Activated T-cell treated with anti-CD3 and anti-CD28 coated beads, Interleukin-2, amount 50 U/mL, for 4 hours (primary cell): ENCODE data around the gene PPP1R12B. TPM values are rescaled to one million over a fixed set of nuclear protein-coding genes. Genes with fewer than 3 reads are reported as not detected.
"Not testable (repeated sequence)": the region's sequence is repeated elsewhere in the genome, so short reads cannot be mapped to it uniquely, and the experiment has no call there.

Source experiments
- ATAC-seq, 2 donors: fragments of 200-7000 bp; cut with Tn5 transposase; one replicate each; pipeline ENCODE4 v1.10.0; 2021
- DNase-seq: peaks from one replicate; pipeline ENCODE4 v3.0.0-alpha.2; 2020
- H3K27me3 Mint-ChIP-seq: one replicate; pipeline ENCODE4 v1.8.0; 2021; ENCODE audit warnings: low read depth, mixed read lengths
- H3K36me3 Mint-ChIP-seq: one replicate; pipeline ENCODE4 v1.8.0; 2022; ENCODE audit warnings: mixed read lengths; ENCODE audit not compliant: insufficient read depth
- H3K4me1 Mint-ChIP-seq: one replicate; pipeline ENCODE4 v1.8.0; 2021; ENCODE audit warnings: low read depth, mixed read lengths
- H3K4me3 Mint-ChIP-seq: one replicate; pipeline ENCODE4 v1.8.0; 2021; ENCODE audit warnings: mild to moderate bottlenecking, moderate library complexity, mixed read lengths
- H3K9me3 Mint-ChIP-seq: one replicate; pipeline ENCODE4 v1.8.0; 2021; ENCODE audit warnings: mixed read lengths
- total RNA-seq, 3 donors: library from RNA; stranded (reverse); gene quantifications; one replicate each; pipeline ENCODE4 v1.2.1, GENCODE V29; 2021

PPP1R12B gene
- total RNA-seq, 3 donors from 2014 or later = 4.7 to 8.1 (median 5.4) TPM

DNA sequence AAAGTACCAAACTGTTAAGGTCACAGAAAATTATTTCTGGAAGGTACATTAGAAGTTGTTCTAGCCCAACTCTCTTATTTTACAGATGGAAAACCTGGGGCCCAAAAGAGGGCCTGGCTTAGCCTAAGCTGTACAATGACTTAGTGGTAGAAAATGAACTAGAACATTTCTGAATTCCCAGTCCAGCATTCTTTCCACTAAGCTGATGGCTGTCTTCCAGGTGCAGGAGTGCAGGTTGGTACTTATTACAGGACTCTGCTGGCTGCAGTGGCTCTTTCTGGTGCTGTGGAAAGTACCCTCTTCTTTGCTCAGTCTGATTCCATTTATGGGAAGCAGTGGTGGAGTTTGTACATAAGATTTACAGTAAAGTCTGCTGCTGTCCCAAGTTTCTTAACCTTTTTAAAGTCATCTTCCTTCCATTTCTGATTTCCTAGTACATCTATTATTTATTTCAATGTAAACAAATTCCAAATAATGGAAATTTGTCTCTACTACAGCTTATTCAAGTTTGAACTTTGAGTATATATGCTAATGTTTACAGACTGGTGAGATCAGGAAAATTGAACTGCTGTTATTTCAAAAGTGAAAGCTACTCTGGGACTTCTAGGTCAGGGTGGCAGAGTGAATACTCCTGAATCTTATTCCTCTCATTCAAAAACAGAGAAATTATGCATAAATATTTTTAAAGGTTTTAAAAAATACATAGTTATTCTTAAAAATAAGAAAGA is 171.8 kb downstream of the PPP1R12B start:
- not testable (repeated sequence) for H3K27me3 Mint-ChIP-seq

GRCh38 chr1:202520857-202521216 is 172.3 kb downstream of the PPP1R12B start:
- not testable (repeated sequence) for H3K9me3 Mint-ChIP-seq, DNase-seq, H3K4me1 Mint-ChIP-seq, H3K27me3 Mint-ChIP-seq, H3K4me3 Mint-ChIP-seq, ATAC-seq
- peaks cover 24% of the 10 kb centered on the region for H3K36me3 Mint-ChIP-seq

More for the DNA sequence above, 171.8 kb downstream of the PPP1R12B start:
- ATAC-seq, H3K4me3 Mint-ChIP-seq, DNase-seq, H3K4me1 Mint-ChIP-seq, H3K9me3 Mint-ChIP-seq: not testable (repeated sequence)
- peaks cover 26% of the 10 kb centered on the region for H3K36me3 Mint-ChIP-seq

DNA sequence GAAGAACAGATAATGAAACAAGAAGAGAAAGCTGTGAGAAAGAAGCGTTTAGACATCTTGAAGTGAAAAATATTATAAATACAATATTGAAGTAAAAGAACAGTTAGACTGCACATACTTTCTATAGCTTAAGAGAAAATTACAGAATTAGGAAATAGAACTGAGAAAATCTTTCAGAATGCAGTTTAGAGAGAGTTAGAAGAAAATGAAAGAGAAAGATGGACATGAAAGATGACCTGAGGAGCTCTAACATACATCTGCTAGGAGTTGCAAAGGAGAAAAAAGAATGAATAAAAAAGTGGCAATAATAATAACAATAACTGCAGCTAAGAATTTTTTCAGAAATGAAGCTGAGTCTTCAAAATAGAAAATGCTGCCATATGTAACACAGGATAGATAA is 173.0 kb downstream of the PPP1R12B start:
- not testable (repeated sequence) for DNase-seq, H3K27me3 Mint-ChIP-seq, H3K4me3 Mint-ChIP-seq, H3K9me3 Mint-ChIP-seq, ATAC-seq, H3K4me1 Mint-ChIP-seq
- H3K36me3 Mint-ChIP-seq = peaks cover 20% of the 10 kb centered on the region

GRCh38 chr1:202521886-202522285 is 173.4 kb downstream of the PPP1R12B start:
- H3K36me3 Mint-ChIP-seq = peaks cover 20% of the 10 kb centered on the region
- ATAC-seq (no peak), DNase-seq (no peak)
- no peak overlapping the region for H3K4me3 Mint-ChIP-seq
- H3K27me3 Mint-ChIP-seq = no peaks in the 10 kb centered on the region
- no peaks in the 10 kb centered on the region for H3K4me1 Mint-ChIP-seq
- H3K9me3 Mint-ChIP-seq = no peaks in the 10 kb centered on the region

DNA sequence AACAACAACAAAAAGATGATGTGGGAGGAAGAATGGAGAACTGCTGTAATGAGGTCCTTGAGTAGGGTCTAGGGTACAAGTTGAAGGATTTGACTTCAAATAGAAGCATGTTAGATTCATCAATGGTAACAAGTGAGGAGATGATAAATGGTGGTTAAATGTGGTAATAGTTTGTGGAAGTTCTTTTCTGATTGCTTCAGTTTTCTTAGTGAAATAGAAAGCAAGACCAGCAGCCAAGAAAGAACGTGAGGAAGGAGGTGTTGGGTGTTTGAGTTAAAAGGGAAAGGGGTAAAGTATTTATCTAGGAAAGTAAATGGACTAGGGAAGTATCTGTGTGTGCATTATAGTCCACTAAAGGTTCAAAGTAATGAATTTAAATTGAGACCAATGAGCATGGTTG is 177.6 kb downstream of the PPP1R12B start:
- H3K36me3 Mint-ChIP-seq = peaks cover 13% of the 10 kb centered on the region
- not testable (repeated sequence) for H3K4me1 Mint-ChIP-seq, DNase-seq, H3K27me3 Mint-ChIP-seq, ATAC-seq, H3K9me3 Mint-ChIP-seq, H3K4me3 Mint-ChIP-seq

DNA sequence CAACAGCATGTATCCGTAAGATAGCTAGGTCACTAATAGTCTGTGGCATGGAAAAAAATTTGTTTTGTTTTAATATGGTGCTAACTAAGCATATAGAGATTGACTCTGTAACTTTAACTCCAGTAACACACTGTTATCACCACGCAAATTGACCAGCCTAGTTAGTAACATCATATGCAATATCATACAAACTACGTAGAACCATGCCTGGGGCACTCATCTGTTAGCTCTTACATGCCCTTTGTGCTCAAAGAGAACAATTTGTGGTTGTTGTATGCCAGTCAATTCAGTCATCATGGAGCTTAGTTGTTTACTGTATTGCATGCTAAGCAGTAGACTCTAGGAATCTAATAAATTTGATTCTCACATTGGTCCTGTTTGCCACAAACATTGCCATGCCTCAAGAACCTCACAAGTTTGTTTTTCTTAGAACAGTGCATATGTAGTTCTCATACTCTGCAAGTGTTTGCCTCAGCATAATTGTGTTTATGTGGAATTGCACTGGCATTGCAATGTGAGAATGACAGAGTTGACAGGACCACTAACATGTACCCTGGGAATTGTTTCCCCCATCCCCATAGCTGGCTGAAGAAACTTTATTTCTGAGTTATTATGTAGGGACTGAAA is 179.7 kb downstream of the PPP1R12B start:
- not testable (repeated sequence) for H3K4me3 Mint-ChIP-seq, H3K36me3 Mint-ChIP-seq, H3K9me3 Mint-ChIP-seq, H3K27me3 Mint-ChIP-seq, DNase-seq, ATAC-seq, H3K4me1 Mint-ChIP-seq

GRCh38 chr1:202530686-202531085 is 182.2 kb downstream of the PPP1R12B start:
- H3K27me3 Mint-ChIP-seq, H3K36me3 Mint-ChIP-seq, DNase-seq, ATAC-seq, H3K4me1 Mint-ChIP-seq, H3K9me3 Mint-ChIP-seq, H3K4me3 Mint-ChIP-seq: not testable (repeated sequence)

- H3K9me3 Mint-ChIP-seq = no peaks in the 10 kb centered on the region
- DNase-seq = no peak
- H3K27me3 Mint-ChIP-seq = no peaks in the 10 kb centered on the region
- H3K4me1 Mint-ChIP-seq = peaks cover 1% of the 10 kb centered on the region
- H3K4me3 Mint-ChIP-seq = no peak overlapping the region
- ATAC-seq = no peak
- H3K36me3 Mint-ChIP-seq = no peaks in the 10 kb centered on the region
These were observed 182.9 kb downstream of the PPP1R12B start for GRCh38 chr1:202531472-202531811.

DNA sequence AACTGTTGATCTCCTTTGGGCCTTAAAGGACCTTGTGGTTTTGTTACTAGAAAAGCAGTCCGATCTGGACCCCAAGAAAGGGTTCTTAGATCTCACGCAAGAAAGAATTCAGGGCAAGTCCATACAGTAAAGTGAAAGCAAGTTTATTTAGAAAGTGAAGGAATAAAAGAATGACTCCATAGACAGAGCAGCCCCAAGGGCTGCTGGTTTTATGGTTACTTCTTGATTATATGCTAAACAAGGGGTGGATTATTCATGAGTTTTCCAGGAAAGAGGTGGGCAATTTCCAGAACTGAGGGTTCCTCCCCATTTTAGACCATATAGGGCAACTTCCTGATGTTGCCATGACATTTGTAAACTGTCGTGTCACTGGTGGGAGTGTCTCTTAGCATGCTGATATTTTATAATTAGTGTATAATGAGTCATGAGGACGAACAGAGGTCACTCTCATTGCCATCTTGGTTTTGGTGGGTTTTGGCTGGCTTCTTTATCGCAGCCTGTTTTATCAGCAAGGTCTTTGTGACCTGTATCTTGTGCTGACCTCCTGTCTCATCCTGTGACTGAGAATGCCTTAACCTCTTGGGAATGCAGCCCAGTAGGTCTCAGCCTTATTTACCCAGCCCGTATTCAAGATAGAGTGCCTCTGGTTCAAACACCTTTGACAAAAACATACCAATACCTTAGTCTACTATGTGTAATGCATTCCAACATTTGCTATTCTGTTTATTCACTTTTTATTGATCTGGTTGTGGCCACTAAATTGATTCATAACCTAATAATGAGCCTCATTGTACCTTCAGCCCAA is 183.5 kb downstream of the PPP1R12B start:
- H3K27me3 Mint-ChIP-seq, H3K4me3 Mint-ChIP-seq, H3K4me1 Mint-ChIP-seq, H3K36me3 Mint-ChIP-seq, DNase-seq, H3K9me3 Mint-ChIP-seq: not testable (repeated sequence)
- peak; percentile 18 to 50 for ATAC-seq

- H3K4me3 Mint-ChIP-seq, H3K4me1 Mint-ChIP-seq, ATAC-seq, H3K27me3 Mint-ChIP-seq, H3K9me3 Mint-ChIP-seq, DNase-seq: not testable (repeated sequence)
- peaks cover 10% of the 10 kb centered on the region for H3K36me3 Mint-ChIP-seq
These were observed 190.7 kb downstream of the PPP1R12B start for GRCh38 chr1:202539166-202539574.

- ATAC-seq, H3K27me3 Mint-ChIP-seq, DNase-seq, H3K4me1 Mint-ChIP-seq, H3K4me3 Mint-ChIP-seq, H3K9me3 Mint-ChIP-seq: not testable (repeated sequence)
- peaks cover 10% of the 10 kb centered on the region for H3K36me3 Mint-ChIP-seq
These were observed 191.1 kb downstream of the PPP1R12B start for GRCh38 chr1:202539583-202539982.

GRCh38 chr1:202540014-202540413 is 191.5 kb downstream of the PPP1R12B start:
- Mint-ChIP-seq H3K4me1 (no peaks in the 10 kb centered on the region), H3K27me3 (no peaks in the 10 kb centered on the region), H3K9me3 (no peaks in the 10 kb centered on the region), H3K4me3 (no peak overlapping the region), H3K36me3 (peaks cover 10% of the 10 kb centered on the region)
- no peak for ATAC-seq
- DNase-seq = no peak

GRCh38 chr1:202540448-202540847 is 191.9 kb downstream of the PPP1R12B start:
- ATAC-seq = peak in 1 of 2 donors; percentile 10
- H3K4me3 Mint-ChIP-seq = no peak overlapping the region
- H3K4me1 Mint-ChIP-seq = no peaks in the 10 kb centered on the region
- H3K36me3 Mint-ChIP-seq = peaks cover 10% of the 10 kb centered on the region
- H3K27me3 Mint-ChIP-seq = no peaks in the 10 kb centered on the region
- no peak for DNase-seq
- no peaks in the 10 kb centered on the region for H3K9me3 Mint-ChIP-seq

- peaks cover 10% of the 10 kb centered on the region for H3K36me3 Mint-ChIP-seq
These were observed 192.4 kb downstream of the PPP1R12B start for GRCh38 chr1:202540858-202541257.

More at GRCh38 chr1:202540858-202541257, 192.4 kb downstream of the PPP1R12B start:
- not testable (repeated sequence) for ATAC-seq, H3K27me3 Mint-ChIP-seq, DNase-seq, H3K4me3 Mint-ChIP-seq, H3K9me3 Mint-ChIP-seq, H3K4me1 Mint-ChIP-seq
